ENCODE data around the gene PLK5.

The PLK5 gene

GRCh38 chr19:1580957-1581356 is 57.1 kb downstream of the PLK5 start:
- DNase-seq: no peak

- DNase-seq: no peak
Measured at GRCh38 chr19:1582201-1582600, 58.3 kb downstream of the PLK5 start.

GRCh38 chr19:1584500-1585242 is 60.8 kb downstream of the PLK5 start:
- no peak for DNase-seq

GRCh38 chr19:1585243-1585580 is 61.3 kb downstream of the PLK5 start:
- DNase-seq: no peak
